Neural cell (in vitro differentiated cells): ENCODE results near the gene CSTB. TPM values are rescaled to one million over a fixed set of nuclear protein-coding genes. Genes with fewer than 3 reads are reported as not detected.

Experiments used
- H2AFZ ChIP-seq: fragments of 200-600, 300-800 bp; sonication (generic), shearing (Covaris generic); 2 replicates; pipeline ENCODE4 v1.6.0; 2014; ENCODE audit warnings: low read depth, mild to moderate bottlenecking, antibody characterized with exemption, low read length, moderate library complexity
- H3F3A ChIP-seq: fragments of 200-600 bp; shearing (Covaris generic); 2 replicates; pipeline ENCODE4 v1.6.1; 2016; ENCODE audit warnings: mild to moderate bottlenecking, moderate library complexity, mixed read lengths, antibody characterized with exemption, low read length; ENCODE audit not compliant: insufficient read depth, poor library complexity, severe bottlenecking
- H3K27ac ChIP-seq: fragments of 200-600, 300-800 bp; sonication (generic), shearing (Covaris generic); 2 replicates; pipeline ENCODE4 v1.5.1; 2014; ENCODE audit warnings: mild to moderate bottlenecking, low read length, moderate library complexity
- H3K27me3 ChIP-seq: fragments of 300-800, 200-600 bp; sonication (generic), shearing (Covaris generic); 2 replicates; pipeline ENCODE4 v1.6.0; 2014; ENCODE audit warnings: mild to moderate bottlenecking, low read depth, low read length, moderate library complexity; ENCODE audit not compliant: insufficient read depth
- H3K36me3 ChIP-seq: fragments of 300-800, 200-600 bp; sonication (generic), shearing (Covaris generic); 2 replicates; pipeline ENCODE4 v1.5.1; 2014; ENCODE audit warnings: mild to moderate bottlenecking, antibody characterized with exemption, low read length, moderate library complexity; ENCODE audit not compliant: insufficient read depth
- H3K4me2 ChIP-seq: fragments of 300-800, 200-600 bp; sonication (generic), shearing (Covaris generic); 2 replicates; pipeline ENCODE4 v1.6.0; 2014; ENCODE audit warnings: mild to moderate bottlenecking, low read length
- H3K4me3 ChIP-seq: fragments of 300-800, 200-600 bp; sonication (generic), shearing (Covaris generic); 2 replicates; pipeline ENCODE4 v1.5.1; 2014; ENCODE audit warnings: mild to moderate bottlenecking, low read length, moderate library complexity
- H3K79me2 ChIP-seq: fragments of 200-600 bp; shearing (Covaris generic); replicated peaks from 2 replicates; pipeline ENCODE4 v1.6.0; 2014; ENCODE audit warnings: mild to moderate bottlenecking, low read length, moderate library complexity; ENCODE audit not compliant: insufficient read depth
- H3K9ac ChIP-seq: fragments of 300-800, 200-600 bp; sonication (generic), shearing (Covaris generic); 2 replicates; pipeline ENCODE4 v1.6.1; 2016; ENCODE audit warnings: mild to moderate bottlenecking, low read length, mixed read lengths
- H3K9me2 ChIP-seq: fragments of 200-600 bp; shearing (Covaris generic); 2 replicates; pipeline ENCODE4 v1.6.1; 2016; ENCODE audit warnings: mild to moderate bottlenecking, low read length, mixed read lengths; ENCODE audit not compliant: insufficient read depth
- H3K9me3 ChIP-seq: fragments of 200-600, 300-800 bp; sonication (generic), shearing (Covaris generic); 2 replicates; pipeline ENCODE4 v1.6.1; 2016; ENCODE audit warnings: mild to moderate bottlenecking, mixed run types, low read length, moderate library complexity, mixed read lengths
- H4K20me1 ChIP-seq: fragments of 200-600 bp; shearing (Covaris generic); 2 replicates; pipeline ENCODE4 v1.6.1; 2016; ENCODE audit warnings: mild to moderate bottlenecking, mixed run types; ENCODE audit not compliant: insufficient read depth
- CTCF ChIP-seq: fragments of 450-650 bp; IDR thresholded peaks from 2 replicates; pipeline ENCODE4 v1.5.1; 2014; ENCODE audit warnings: antibody characterized with exemption, mild to moderate bottlenecking, moderate library complexity; ENCODE audit not compliant: poor library complexity, severe bottlenecking
- EP300 ChIP-seq: fragments of 450-650 bp; conservative IDR thresholded peaks from 2 replicates; pipeline ENCODE4 v1.6.1; 2014; ENCODE audit warnings: antibody characterized with exemption, mild to moderate bottlenecking, moderate library complexity; ENCODE audit not compliant: poor library complexity, severe bottlenecking
- EZH2 ChIP-seq: fragments of 200-600, 300-800 bp; shearing (Covaris generic), sonication (generic); IDR thresholded peaks from 2 replicates; pipeline ENCODE4 v1.6.1; 2014; ENCODE audit warnings: antibody characterized with exemption, low read length, borderline replicate concordance, mild to moderate bottlenecking; ENCODE audit not compliant: insufficient read depth, poor library complexity, severe bottlenecking
- MXI1 ChIP-seq: fragments of 450-650 bp; conservative IDR thresholded peaks from 2 replicates; pipeline ENCODE4 v1.6.1; 2014; ENCODE audit warnings: antibody characterized with exemption, mild to moderate bottlenecking; ENCODE audit not compliant: poor library complexity, severe bottlenecking
- POLR2AphosphoS5 ChIP-seq: IDR thresholded peaks from 2 replicates; pipeline ENCODE4 v1.6.1; 2012
- RAD21 ChIP-seq: fragments of 450-650 bp; conservative IDR thresholded peaks from 2 replicates; pipeline ENCODE4 v1.6.1; 2014; ENCODE audit warnings: antibody characterized with exemption, mild to moderate bottlenecking, moderate library complexity
- REST ChIP-seq: IDR thresholded peaks from 2 replicates; pipeline ENCODE4 v1.6.1; 2012; ENCODE audit warnings: borderline replicate concordance
- SMC3 ChIP-seq: fragments of 450-650 bp; conservative IDR thresholded peaks from 2 replicates; pipeline ENCODE4 v1.6.1; 2014; ENCODE audit warnings: antibody characterized with exemption, mild to moderate bottlenecking, moderate library complexity; ENCODE audit not compliant: poor library complexity
- TAF1 ChIP-seq: IDR thresholded peaks from 2 replicates; pipeline ENCODE4 v1.6.1; 2012; ENCODE audit warnings: low read depth
- polyA plus RNA-seq: library from polyadenylated mRNA; depleted of rRNA; stranded (reverse); fragments of >200 nt; gene quantifications from 2 replicates; pipeline ENCODE4 v1.2.3, GENCODE V29; 2014

Gene CSTB
- polyA plus RNA-seq, 1 donor from 2014 or later: 9.7 TPM

GRCh38 chr21:43797925-43798715 is 22.0 kb upstream of the CSTB start:
- no peaks in the 10 kb centered on the region for H3K36me3 ChIP-seq
- no peaks in the 10 kb centered on the region for H4K20me1 ChIP-seq
- no peaks in the 10 kb centered on the region for H3K27me3 ChIP-seq

DNA sequence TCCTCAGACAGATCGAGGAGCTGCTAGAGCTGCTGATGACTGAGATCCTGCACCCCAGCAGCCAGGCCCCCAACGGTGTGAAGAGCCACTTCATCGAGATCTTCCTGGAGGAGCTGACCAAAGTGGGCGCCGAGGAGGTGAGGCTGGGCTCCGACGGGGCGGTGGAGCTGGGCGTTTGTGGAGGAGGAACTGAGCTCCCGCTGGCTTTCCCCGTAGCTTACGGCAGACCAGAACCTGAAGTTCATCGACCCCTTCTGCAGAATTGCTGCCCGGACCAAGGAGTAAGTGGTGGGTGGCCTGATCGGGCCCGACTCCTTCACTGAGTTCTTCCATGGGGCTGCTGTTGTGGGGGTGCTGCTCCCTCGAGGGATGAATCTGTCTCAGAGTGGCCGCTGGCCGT is 21.3 kb upstream of the CSTB start:
- Histone ChIP-seq H3K27ac (no peak overlapping the region), H4K20me1 (no peaks in the 10 kb centered on the region), H3K79me2 (no peaks in the 10 kb centered on the region), H2AFZ (no peak overlapping the region), H3K9me3 (no peaks in the 10 kb centered on the region), H3K36me3 (no peaks in the 10 kb centered on the region), H3K9ac (no peak overlapping the region), H3K4me2 (no peak overlapping the region), H3F3A (no peaks in the 10 kb centered on the region), H3K9me2 (no peaks in the 10 kb centered on the region), H3K27me3 (no peaks in the 10 kb centered on the region), H3K4me3 (no peak overlapping the region)
- TF ChIP-seq MXI1 (no peak), REST (no peak), TAF1 (no peak), CTCF (no peak), POLR2AphosphoS5 (no peak), RAD21 (no peak), EZH2 (no peak), SMC3 (no peak), EP300 (no peak)

More at GRCh38 chr21:43797925-43798715, 22.0 kb upstream of the CSTB start:
- Histone ChIP-seq H3K79me2 (no peaks in the 10 kb centered on the region), H3K4me3 (no peak overlapping the region), H3K9ac (no peak overlapping the region), H3F3A (no peaks in the 10 kb centered on the region), H3K9me2 (no peaks in the 10 kb centered on the region), H3K9me3 (no peaks in the 10 kb centered on the region), H3K4me2 (no peak overlapping the region), H3K27ac (no peak overlapping the region), H2AFZ (no peak overlapping the region)
- TF ChIP-seq EZH2: no peak
